Adipocyte (in vitro differentiated cells): ENCODE measurements around the gene HS3ST6.

Experiments used
- DNase-seq: peaks from one replicate; pipeline ENCODE4 v3.0.0-alpha.2; 2015; ENCODE audit warnings: low read depth
- H3K27me3 ChIP-seq: replicated peaks from 2 replicates; pipeline ENCODE4 v1.7.0; 2013; ENCODE audit warnings: mild to moderate bottlenecking, low read length, moderate library complexity; ENCODE audit not compliant: control insufficient read depth, insufficient read depth
- H3K36me3 ChIP-seq: 2 replicates; pipeline ENCODE4 v1.7.0; 2013; ENCODE audit warnings: low read length, mild to moderate bottlenecking, moderate library complexity; ENCODE audit not compliant: control insufficient read depth, insufficient read depth, severe bottlenecking
- H3K4me1 ChIP-seq: 2 replicates; pipeline ENCODE4 v1.7.0; 2013; ENCODE audit warnings: mild to moderate bottlenecking, low read length, moderate library complexity; ENCODE audit not compliant: control insufficient read depth, insufficient read depth
- H3K4me3 ChIP-seq: 2 replicates; pipeline ENCODE4 v1.7.0; 2013; ENCODE audit warnings: mild to moderate bottlenecking, low read length, moderate library complexity
- H3K9ac ChIP-seq: 2 replicates; pipeline ENCODE4 v1.7.0; 2013; ENCODE audit warnings: mild to moderate bottlenecking, low read length, moderate library complexity
- H3K9me3 ChIP-seq: 2 replicates; pipeline ENCODE4 v1.7.0; 2013; ENCODE audit warnings: mild to moderate bottlenecking, low read length, moderate library complexity; ENCODE audit not compliant: control insufficient read depth

HS3ST6 gene

GRCh38 chr16:1936945-1937479 is 18.8 kb upstream of the HS3ST6 start:
- no peak overlapping the region for H3K9ac ChIP-seq
- DNase-seq: no peak
- peaks cover 16% of the 10 kb centered on the region for H3K27me3 ChIP-seq
- H3K36me3 ChIP-seq: peaks cover 21% of the 10 kb centered on the region
- peaks cover 15% of the 10 kb centered on the region for H3K4me1 ChIP-seq
- H3K9me3 ChIP-seq: no peaks in the 10 kb centered on the region
- no peak overlapping the region for H3K4me3 ChIP-seq

- Histone ChIP-seq H3K27me3 (peaks cover 20% of the 10 kb centered on the region), H3K4me1 (peaks cover 3% of the 10 kb centered on the region), H3K9me3 (no peaks in the 10 kb centered on the region), H3K9ac (no peak overlapping the region), H3K4me3 (no peak overlapping the region), H3K36me3 (peaks cover 4% of the 10 kb centered on the region)
- DNase-seq: no peak
Measured at GRCh38 chr16:1933097-1933661, 15.0 kb upstream of the HS3ST6 start.

- Histone ChIP-seq H3K27me3 (peaks cover 20% of the 10 kb centered on the region), H3K9me3 (no peaks in the 10 kb centered on the region), H3K9ac (no peak overlapping the region), H3K36me3 (no peaks in the 10 kb centered on the region), H3K4me1 (peaks cover 3% of the 10 kb centered on the region), H3K4me3 (no peak overlapping the region)
- DNase-seq: no peak
Measured at GRCh38 chr16:1932050-1933028, 14.1 kb upstream of the HS3ST6 start.

GRCh38 chr16:1930338-1930720 is 12.1 kb upstream of the HS3ST6 start:
- H3K4me3 ChIP-seq: no peak overlapping the region
- no peak for DNase-seq
- H3K9ac ChIP-seq: no peak overlapping the region
- H3K9me3 ChIP-seq: no peaks in the 10 kb centered on the region
- H3K36me3 ChIP-seq: no peaks in the 10 kb centered on the region
- peaks cover 3% of the 10 kb centered on the region for H3K4me1 ChIP-seq
- H3K27me3 ChIP-seq: peaks cover 20% of the 10 kb centered on the region

- H3K4me1 ChIP-seq: peaks cover 3% of the 10 kb centered on the region
- peak; percentile 95 for DNase-seq
- H3K9me3 ChIP-seq: no peaks in the 10 kb centered on the region
- H3K36me3 ChIP-seq: no peaks in the 10 kb centered on the region
- H3K9ac ChIP-seq: peak overlapping the region; percentile 78
- peak overlapping the region; percentile 59 for H3K4me3 ChIP-seq
- H3K27me3 ChIP-seq: peaks cover 22% of the 10 kb centered on the region
Measured at GRCh38 chr16:1929578-1930337, 11.5 kb upstream of the HS3ST6 start.

GRCh38 chr16:1929105-1929504 is 10.9 kb upstream of the HS3ST6 start:
- Histone ChIP-seq H3K9me3 (no peaks in the 10 kb centered on the region), H3K4me3 (peak overlapping the region; percentile 59), H3K36me3 (no peaks in the 10 kb centered on the region), H3K9ac (peak overlapping the region; percentile 78), H3K27me3 (peaks cover 28% of the 10 kb centered on the region), H3K4me1 (peaks cover 3% of the 10 kb centered on the region)
- peak; percentile 28 for DNase-seq

GRCh38 chr16:1926271-1926670 is 8.1 kb upstream of the HS3ST6 start:
- H3K9ac ChIP-seq: no peak overlapping the region
- H3K4me3 ChIP-seq: no peak overlapping the region
- H3K27me3 ChIP-seq: peaks cover 34% of the 10 kb centered on the region
- no peak for DNase-seq
- peaks cover 10% of the 10 kb centered on the region for H3K4me1 ChIP-seq
- no peaks in the 10 kb centered on the region for H3K9me3 ChIP-seq
- H3K36me3 ChIP-seq: no peaks in the 10 kb centered on the region

GRCh38 chr16:1924095-1924494 is 5.9 kb upstream of the HS3ST6 start:
- Histone ChIP-seq H3K4me1 (peaks cover 9% of the 10 kb centered on the region), H3K27me3 (peaks cover 50% of the 10 kb centered on the region), H3K36me3 (no peaks in the 10 kb centered on the region), H3K9ac (no peak overlapping the region), H3K9me3 (no peaks in the 10 kb centered on the region), H3K4me3 (no peak overlapping the region)
- DNase-seq: no peak

GRCh38 chr16:1923299-1924034 is 5.3 kb upstream of the HS3ST6 start:
- DNase-seq: peak; percentile 88
- Histone ChIP-seq H3K9me3 (no peaks in the 10 kb centered on the region), H3K27me3 (peaks cover 54% of the 10 kb centered on the region), H3K9ac (no peak overlapping the region), H3K4me3 (no peak overlapping the region), H3K36me3 (no peaks in the 10 kb centered on the region), H3K4me1 (peaks cover 7% of the 10 kb centered on the region)

- H3K9ac ChIP-seq: no peak overlapping the region
- no peak for DNase-seq
- H3K36me3 ChIP-seq: no peaks in the 10 kb centered on the region
- H3K9me3 ChIP-seq: no peaks in the 10 kb centered on the region
- H3K4me1 ChIP-seq: peaks cover 7% of the 10 kb centered on the region
- H3K27me3 ChIP-seq: peaks cover 59% of the 10 kb centered on the region
- H3K4me3 ChIP-seq: no peak overlapping the region
Measured at GRCh38 chr16:1922357-1922756, 4.1 kb upstream of the HS3ST6 start.
